ENCODE results near the gene NFIC.

Gene NFIC

GRCh38 chr19:3401004-3401768, 34.8 kb downstream of the NFIC start:
- H3K4me2 ChIP-seq: no peak overlapping the region; a peak in 2 of 22 replicates
- H4K20me1 ChIP-seq: peaks cover 40 to 96% (median 86%) of the 10 kb centered on the region in 11 experiments
- no peak overlapping the region for H3K27ac ChIP-seq
- H3K4me3 ChIP-seq: no peak overlapping the region
- H3K9ac ChIP-seq: peak overlapping the region in 1 of 11 experiments; percentile 7; a peak in 1 of 22 replicates
- H3K4me1 ChIP-seq: peaks cover 52 to 84% (median 75%) of the 10 kb centered on the region in 10 experiments
- H3K9me3 ChIP-seq (replicated peaks in 1 of 11): no peaks in the 10 kb centered on the region
- no peaks in the 10 kb centered on the region for H3K27me3 ChIP-seq
- TF ChIP-seq Cebpa-rat (IDR thresholded peaks at IDR 0.05): no peak
- peaks cover 29 to 74% (median 56%) of the 10 kb centered on the region in 11 experiments; a peak in 21 of 22 replicates for H3K36me3 ChIP-seq

GRCh38 chr19:3402631-3403443, 36.5 kb downstream of the NFIC start:
- Histone ChIP-seq H3K27me3 (no peaks in the 10 kb centered on the region), H3K9me3 (replicated peaks in 1 of 11) (no peaks in the 10 kb centered on the region), H3K27ac (peak overlapping the region; percentile 54 to 79 (median 70); a peak in 21 of 22 replicates), H3K4me1 (peaks cover 59 to 86% (median 77%) of the 10 kb centered on the region in 10 experiments), H3K4me3 (peak overlapping the region in 8 of 10 experiments; percentile 6 to 59 (median 38); a peak in 12 of 20 replicates), H4K20me1 (peaks cover 27 to 96% (median 85%) of the 10 kb centered on the region in 11 experiments), H3K9ac (peak overlapping the region; percentile 51 to 77 (median 70); a peak in 20 of 22 replicates), H3K36me3 (peaks cover 25 to 66% (median 47%) of the 10 kb centered on the region in 11 experiments; a peak in 21 of 22 replicates), H3K4me2 (peak overlapping the region; percentile 59 to 97 (median 83))
- no peak for TF ChIP-seq Cebpa-rat (IDR thresholded peaks at IDR 0.05)

- H3K9ac ChIP-seq: peak overlapping the region; percentile 51 to 77 (median 70); a peak in 21 of 22 replicates
- H3K4me3 ChIP-seq: peak overlapping the region in 9 of 10 experiments; percentile 6 to 59 (median 38); a peak in 13 of 20 replicates
- H4K20me1 ChIP-seq: peaks cover 18 to 96% (median 85%) of the 10 kb centered on the region in 11 experiments
- peaks cover 25 to 66% (median 47%) of the 10 kb centered on the region in 11 experiments; a peak in 21 of 22 replicates for H3K36me3 ChIP-seq
- no peak for TF ChIP-seq Cebpa-rat (IDR thresholded peaks at IDR 0.05)
- peaks cover 65 to 86% (median 81%) of the 10 kb centered on the region in 10 experiments for H3K4me1 ChIP-seq
- H3K27ac ChIP-seq: peak overlapping the region; percentile 54 to 79 (median 70); a peak in 21 of 22 replicates
- H3K9me3 ChIP-seq (replicated peaks in 1 of 11): no peaks in the 10 kb centered on the region
- H3K4me2 ChIP-seq: peak overlapping the region; percentile 59 to 97 (median 83)
- no peaks in the 10 kb centered on the region for H3K27me3 ChIP-seq
Measured at GRCh38 chr19:3403489-3404323, 37.3 kb downstream of the NFIC start.

GRCh38 chr19:3404324-3405260, 38.2 kb downstream of the NFIC start:
- Histone ChIP-seq H3K4me2 (peak overlapping the region; percentile 59 to 97 (median 83)), H3K9me3 (replicated peaks in 1 of 11) (no peaks in the 10 kb centered on the region), H4K20me1 (peaks cover 14 to 96% (median 85%) of the 10 kb centered on the region in 11 experiments), H3K4me3 (no peak overlapping the region), H3K4me1 (peaks cover 65 to 86% (median 79%) of the 10 kb centered on the region in 10 experiments), H3K27me3 (no peaks in the 10 kb centered on the region), H3K9ac (peak overlapping the region; percentile 51 to 75 (median 69); a peak in 19 of 22 replicates), H3K36me3 (peaks cover 23 to 64% (median 43%) of the 10 kb centered on the region in 11 experiments; a peak in 19 of 22 replicates), H3K27ac (peak overlapping the region; percentile 35 to 79 (median 70); a peak in 20 of 22 replicates)
- no peak for TF ChIP-seq Cebpa-rat (IDR thresholded peaks at IDR 0.05)

- Histone ChIP-seq H3K9me3 (replicated peaks in 1 of 11) (no peaks in the 10 kb centered on the region), H3K4me2 (peak overlapping the region; percentile 17 to 97 (median 82); a peak in 18 of 22 replicates), H3K27ac (peak overlapping the region in 10 of 11 experiments; percentile 66 to 79 (median 70); a peak in 17 of 22 replicates), H4K20me1 (peaks cover 14 to 96% (median 85%) of the 10 kb centered on the region in 11 experiments), H3K4me3 (no peak overlapping the region), H3K9ac (peak overlapping the region in 4 of 11 experiments; percentile 44 to 75 (median 60); a peak in 4 of 22 replicates), H3K27me3 (no peaks in the 10 kb centered on the region), H3K4me1 (peaks cover 65 to 89% (median 80%) of the 10 kb centered on the region in 10 experiments), H3K36me3 (peaks cover 23 to 63% (median 43%) of the 10 kb centered on the region in 11 experiments; a peak in 19 of 22 replicates)
- TF ChIP-seq Cebpa-rat (IDR thresholded peaks at IDR 0.05): no peak
Measured at GRCh38 chr19:3405261-3405653, 38.9 kb downstream of the NFIC start.

- H3K9ac ChIP-seq: peak overlapping the region in 6 of 11 experiments; percentile 4 to 52 (median 30); a peak in 7 of 22 replicates
- H3K4me2 ChIP-seq: peak overlapping the region; percentile 6 to 93 (median 54)
- H3K27me3 ChIP-seq: no peaks in the 10 kb centered on the region
- H3K27ac ChIP-seq: peak overlapping the region in 10 of 11 experiments; percentile 3 to 60 (median 46); a peak in 13 of 22 replicates
- no peaks in the 10 kb centered on the region for H3K9me3 ChIP-seq (replicated peaks in 1 of 11)
- H3K36me3 ChIP-seq: peaks cover 29 to 65% (median 42%) of the 10 kb centered on the region in 11 experiments; a peak in 19 of 22 replicates
- H4K20me1 ChIP-seq: peaks cover 7 to 96% (median 85%) of the 10 kb centered on the region in 11 experiments; a peak in 21 of 22 replicates
- TF ChIP-seq Cebpa-rat (IDR thresholded peaks at IDR 0.05): no peak
- peak overlapping the region in 1 of 10 experiments; percentile 11; a peak in 2 of 20 replicates for H3K4me3 ChIP-seq
- H3K4me1 ChIP-seq: peaks cover 68 to 97% (median 86%) of the 10 kb centered on the region in 10 experiments
Measured at GRCh38 chr19:3406571-3407111, 40.3 kb downstream of the NFIC start.

Measured in BLaER1 treated with 17β-estradiol and CSF1 and Interleukin-3, amounts not matched to agents 10 nM and 100 nM (cell line).